Right lung (tissue), 10 donors: ENCODE measurements around the gene SLC13A5. TPM values are rescaled to one million over a fixed set of nuclear protein-coding genes. Genes with fewer than 3 reads are reported as not detected.
"Not testable (repeated sequence)": the region's sequence is repeated elsewhere in the genome, so short reads cannot be mapped to it uniquely, and the experiment has no call there.

Experiments used
- DNase-seq, 2 donors: peaks; one replicate each; pipeline ENCODE4 v3.0.0-alpha.2; 2013
- long read RNA-seq, 8 donors: transcript quantifications; one replicate each; lab custom pipeline, GENCODE V29; 2026
- polyA plus RNA-seq, 5 donors: library from polyadenylated mRNA; unstranded; fragments of 120-200 nt; gene quantifications; one replicate each; pipeline versions ENCODE4 v1.2.1 to v1.2.3, GENCODE V29; 2013; ENCODE audit warnings: inconsistent platforms in 1 of 5, low replicate concordance in 1 of 5; ENCODE audit not compliant: insufficient read length in 5 of 5, insufficient read depth in 1 of 5

SLC13A5 gene
- 1 to 10 TPM in 1 of 5 donors, under 1 TPM in 4; 0.20 to 1.1 (median 0.41) TPM for polyA plus RNA-seq
- long read RNA-seq, donor 1, partial matches to known transcripts: 0 of 1 reads
- long read RNA-seq, donor 1, other reads (novel, unspliced or antisense): 0 of 1 reads
- long read RNA-seq, donor 2: 0 reads
- long read RNA-seq, donor 3, full-length matches to known transcripts: 2 of 2 reads
- long read RNA-seq, donor 3, partial matches to known transcripts: 0 of 2 reads
- long read RNA-seq, donor 3, other reads (novel, unspliced or antisense): 0 of 2 reads
- long read RNA-seq, donor 4: 0 reads
- long read RNA-seq, donor 5: 0 reads
- long read RNA-seq, donor 6: 0 reads
- long read RNA-seq, donor 7, full-length matches to known transcripts: 1 of 1 reads
- long read RNA-seq, donor 7, partial matches to known transcripts: 0 of 1 reads
- long read RNA-seq, donor 7, other reads (novel, unspliced or antisense): 0 of 1 reads
- long read RNA-seq, donor 8: 0 reads

DNA sequence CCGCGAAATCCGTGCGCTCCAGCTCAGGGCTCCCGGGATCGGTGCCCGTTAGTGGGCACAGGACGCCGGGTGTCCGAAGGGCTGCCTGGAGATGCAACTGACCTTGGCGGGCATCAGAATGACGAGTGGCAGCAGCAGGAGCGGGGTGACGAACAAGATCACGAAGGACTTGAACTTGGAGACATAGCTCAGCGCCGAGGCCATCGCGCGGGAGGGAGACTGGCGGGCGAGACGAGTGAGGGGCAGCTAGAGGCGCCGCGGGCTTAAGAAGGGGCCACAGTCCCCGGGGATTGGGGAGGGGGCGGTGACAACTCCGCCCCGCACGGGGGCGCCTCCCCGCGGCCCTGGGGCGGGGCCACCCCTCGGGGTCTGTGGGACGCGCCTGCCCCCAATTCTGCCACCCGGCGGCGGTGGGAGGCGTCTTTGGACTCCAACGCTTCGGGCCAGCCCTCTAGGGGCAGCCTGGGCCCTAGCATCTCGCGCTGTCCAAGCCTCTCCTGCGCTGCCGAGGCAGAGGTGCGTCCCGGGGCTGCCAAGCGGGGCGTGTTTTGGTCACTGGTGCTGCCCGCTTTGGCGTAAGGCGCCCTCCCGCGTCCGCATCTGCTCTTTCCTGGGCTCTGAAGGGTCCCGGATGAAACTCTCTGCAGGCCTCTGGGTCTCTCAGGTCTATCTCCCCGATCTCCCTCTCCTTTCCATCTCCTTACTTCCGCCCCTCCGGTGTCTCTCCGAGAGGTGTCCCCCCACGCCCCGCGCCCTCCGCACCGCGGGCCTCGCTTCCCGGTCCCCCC is at the start of gene SLC13A5:
Gene SLC13A5 (minus strand): TSS at position 240 of the 788 bp plus-strand sequence. CDS start 36 bp downstream, at position 204.
- DNase-seq: no peak

DNA sequence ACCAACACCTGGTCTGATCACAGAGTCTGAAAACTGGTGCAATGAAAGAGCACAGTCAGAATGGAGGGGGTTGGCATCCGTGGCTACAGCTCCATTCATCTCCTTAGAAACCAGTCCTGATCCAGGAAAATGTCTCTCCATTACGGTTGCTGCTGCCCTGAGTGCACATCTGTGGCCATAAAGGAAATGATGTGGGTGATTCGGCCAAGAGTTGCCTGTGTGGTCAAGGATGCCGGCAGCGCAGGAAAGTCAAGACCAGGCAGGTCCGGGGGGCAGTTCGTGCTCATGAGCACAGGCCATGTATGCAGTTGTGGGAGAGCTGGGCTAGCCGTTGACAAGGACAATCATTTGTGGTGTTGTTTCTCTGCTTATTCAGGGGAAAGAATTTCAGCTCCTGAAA is 48.6 kb upstream of the SLC13A5 start:
- no peak for DNase-seq

DNA sequence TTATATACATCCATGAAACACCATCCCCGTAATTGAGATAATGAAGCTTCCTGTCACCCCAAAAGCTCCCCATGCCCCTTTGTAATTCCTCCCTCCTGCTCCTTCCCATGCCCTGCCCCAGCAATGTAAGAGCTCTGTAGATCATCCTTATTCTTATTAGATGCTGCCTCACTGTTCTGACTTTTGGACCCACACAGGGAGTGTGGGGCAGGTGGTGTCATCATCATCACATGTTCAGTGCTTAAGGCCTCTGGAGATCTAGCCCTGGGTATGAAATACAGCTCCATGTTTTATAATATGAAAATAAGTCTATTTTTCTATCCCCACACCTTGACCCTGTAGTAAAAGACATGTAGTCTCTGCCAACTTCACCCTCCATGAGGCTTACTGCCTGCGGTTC is 44.6 kb upstream of the SLC13A5 start:
- no peak for DNase-seq

DNA sequence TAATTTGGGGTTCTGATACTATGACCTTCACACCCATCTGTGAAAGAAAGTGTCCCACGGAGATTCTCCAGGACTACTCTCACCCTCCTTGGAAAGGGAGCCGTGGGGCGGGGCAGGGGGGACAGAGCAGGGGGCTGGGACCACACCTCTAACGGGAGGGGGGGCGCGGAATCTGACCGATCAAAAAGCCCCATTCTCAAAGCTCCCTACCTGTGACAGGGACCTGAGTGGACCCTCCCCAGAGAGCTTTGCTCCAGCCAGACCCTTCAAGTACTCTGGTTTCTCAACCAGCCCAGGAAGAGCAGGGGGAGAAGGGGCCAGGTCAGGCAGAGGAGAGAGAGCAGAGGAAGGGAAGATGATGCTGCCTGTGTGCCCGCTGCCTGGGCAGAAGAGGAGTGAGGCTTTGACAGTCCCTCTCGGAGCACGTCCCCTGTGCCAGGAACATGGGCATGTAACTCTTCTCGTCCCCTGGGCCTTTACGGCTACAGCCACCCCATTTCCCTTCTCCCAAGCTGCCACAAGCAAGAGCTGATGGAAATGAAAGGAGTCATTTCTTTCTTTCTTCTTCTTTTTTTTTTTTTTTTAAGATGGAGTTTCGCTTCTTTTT is 43.4 kb upstream of the SLC13A5 start:
- no peak for DNase-seq

DNA sequence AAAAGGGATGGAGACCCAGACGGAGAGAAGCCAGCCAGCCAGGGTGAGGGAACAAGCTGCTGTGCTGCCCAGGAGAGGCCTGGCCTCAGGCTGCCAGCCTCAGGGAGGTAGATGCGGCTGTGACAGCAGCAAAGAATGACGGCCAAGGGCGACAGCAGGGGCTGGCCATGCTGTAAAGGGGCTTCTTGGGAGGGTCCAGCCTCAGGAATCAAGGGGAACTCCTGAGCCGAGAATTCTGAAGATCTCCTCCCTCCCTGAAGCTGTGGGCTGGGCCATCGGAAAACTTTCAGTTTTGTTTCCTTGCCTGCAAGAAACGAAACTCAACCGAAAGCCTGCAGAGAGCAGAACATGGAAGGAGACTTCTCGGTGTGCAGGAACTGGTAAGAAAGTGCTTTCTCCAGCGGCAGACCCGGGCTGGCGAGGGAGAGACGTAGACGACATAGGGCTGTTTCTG is 42.6 kb upstream of the SLC13A5 start, which contains the start of gene XAF1:
Gene XAF1 (plus strand): TSS at position 316 of the 454 bp plus-strand sequence. CDS start 33 bp downstream, at position 349.
- peak in 1 of 2 donors; percentile 34 for DNase-seq

DNA sequence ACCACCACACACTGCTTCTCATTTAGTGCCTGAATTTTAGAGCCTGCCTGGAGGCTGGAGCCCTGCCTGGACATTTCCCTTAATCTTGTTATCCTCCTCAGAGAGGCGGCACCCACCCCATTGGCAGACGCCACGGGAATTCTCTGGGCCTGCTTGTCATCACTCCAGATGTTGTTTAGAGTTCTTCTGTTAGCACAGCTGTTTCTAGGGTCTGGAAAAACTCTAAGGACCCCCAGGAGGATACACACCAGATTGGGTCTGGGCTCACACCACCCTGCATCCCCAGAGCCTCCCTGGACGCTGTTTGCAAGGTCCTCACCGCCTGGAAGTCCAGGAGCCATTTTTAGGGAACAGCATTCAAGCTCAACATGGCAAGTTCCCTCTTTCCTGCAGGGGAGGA is 42.1 kb upstream of the SLC13A5 start:
- peak in 1 of 2 donors; percentile 34 for DNase-seq

DNA sequence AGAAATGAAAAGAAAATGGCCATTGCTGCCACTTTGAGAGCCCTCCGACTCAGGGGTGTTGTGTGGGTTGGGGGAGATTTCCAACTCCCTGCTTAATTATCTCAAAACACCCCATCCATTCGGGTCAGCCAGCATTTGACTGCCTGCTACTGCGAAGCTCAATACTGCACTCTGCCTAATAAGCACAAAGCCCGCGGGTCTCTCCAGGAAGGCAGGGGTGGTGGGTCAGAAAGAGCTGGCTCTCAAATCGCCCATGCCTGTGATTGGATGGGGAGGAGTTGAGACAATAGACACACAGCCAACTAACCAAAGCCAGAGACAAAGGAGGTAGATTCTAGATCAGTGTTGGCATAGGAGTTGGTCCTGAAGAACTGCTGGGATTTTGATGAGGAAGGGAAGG is 40.4 kb upstream of the SLC13A5 start:
- DNase-seq: peak in 1 of 2 donors; percentile 8

DNA sequence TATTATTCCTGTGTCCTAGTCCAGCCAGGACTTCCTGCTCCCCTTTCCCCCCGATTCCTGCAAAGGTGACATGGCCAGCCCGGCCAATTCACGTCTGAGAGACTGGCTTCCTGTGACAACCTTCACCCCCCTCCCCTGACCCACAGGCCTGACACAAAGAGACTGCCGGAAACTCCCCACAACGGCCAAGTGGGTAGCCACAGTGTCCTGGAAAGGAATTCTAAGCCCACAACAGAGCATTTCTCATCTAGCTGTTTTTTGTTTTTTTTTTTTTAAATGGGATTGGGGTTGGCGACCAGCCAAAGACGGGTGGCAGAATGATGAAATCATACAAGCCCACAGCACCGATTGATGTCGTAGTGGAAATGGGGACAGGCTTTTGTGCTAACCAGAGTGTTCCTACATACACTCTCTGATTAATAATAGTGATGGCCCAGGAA is 39.9 kb upstream of the SLC13A5 start:
- DNase-seq: peak; percentile 44 to 54

DNA sequence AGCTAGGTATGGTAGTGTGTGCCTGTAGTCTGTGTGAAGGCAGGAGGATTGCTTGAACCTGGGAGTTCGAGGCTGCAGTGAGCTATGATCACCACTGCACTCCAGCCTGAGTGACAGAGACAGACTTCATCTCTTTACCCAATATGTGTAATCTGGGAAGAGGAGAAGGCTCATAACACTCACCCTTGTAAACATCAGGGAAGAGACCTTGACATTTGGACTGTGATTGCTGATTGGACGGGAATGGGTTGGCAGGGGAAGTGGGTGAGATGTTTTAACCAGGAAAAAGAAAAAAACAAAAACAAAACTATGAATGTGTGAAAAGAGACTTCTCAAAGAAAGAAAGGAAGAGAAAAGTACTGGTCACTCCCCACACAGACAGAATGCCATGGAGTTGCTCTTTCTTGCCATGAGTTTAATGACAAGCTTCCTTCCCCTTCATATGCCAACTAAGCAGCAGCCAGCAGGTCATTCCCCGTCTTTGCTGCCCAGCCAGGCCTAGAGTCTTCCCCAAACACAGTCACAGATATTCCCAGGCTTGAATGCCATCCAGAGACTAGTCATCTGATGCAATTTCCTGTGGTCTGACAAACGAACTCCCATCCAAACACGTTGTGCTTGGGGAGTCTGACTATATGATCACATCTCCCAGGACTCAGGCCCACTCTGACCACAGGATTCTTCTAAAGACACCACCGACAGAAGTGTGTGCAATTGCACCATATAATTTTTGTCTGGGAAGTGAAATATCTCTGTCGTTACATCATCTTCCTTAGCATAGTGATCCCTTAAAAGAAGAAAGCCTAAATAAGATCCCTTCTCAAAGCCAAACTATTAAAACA is 39.1 kb upstream of the SLC13A5 start:
- DNase-seq: peak; percentile 41 to 53

DNA sequence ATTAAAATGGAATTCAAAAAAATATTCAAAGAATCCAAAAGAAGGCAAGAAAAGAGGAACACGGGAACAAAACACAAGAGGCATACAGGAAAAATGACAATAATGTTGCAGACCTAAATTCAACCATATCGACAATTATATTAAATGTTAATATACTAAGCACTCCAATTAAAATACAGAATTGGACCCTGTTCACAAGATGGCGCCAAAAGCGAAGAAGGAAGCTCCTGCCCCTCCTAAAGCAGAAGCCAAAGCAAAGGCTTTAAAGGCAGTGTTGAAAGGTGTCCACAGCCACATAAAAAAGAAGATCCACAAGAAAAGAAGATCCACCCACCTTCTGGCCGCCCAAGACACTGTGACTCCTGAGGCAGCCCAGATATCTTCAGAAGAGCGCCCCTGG is 36.4 kb upstream of the SLC13A5 start:
- DNase-seq: no peak

DNA sequence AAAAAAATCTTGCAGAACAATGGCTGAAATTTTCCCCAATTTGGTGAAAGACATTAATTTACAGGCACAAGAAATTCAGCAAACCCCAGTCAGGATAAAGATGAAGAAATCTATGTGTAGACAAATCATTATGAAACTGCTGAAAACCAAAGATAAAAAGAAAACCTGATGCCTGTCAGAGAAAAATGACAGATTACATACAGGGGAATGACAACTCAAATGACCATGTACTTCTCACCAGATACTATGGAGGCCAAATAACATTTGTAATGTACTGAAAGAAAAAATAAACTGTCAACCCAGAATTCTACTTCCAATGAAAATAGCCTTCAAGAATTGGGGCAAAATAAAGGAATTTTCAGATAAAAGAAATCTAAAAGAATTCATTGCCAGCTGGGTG is 35.4 kb upstream of the SLC13A5 start:
- no peak for DNase-seq

DNA sequence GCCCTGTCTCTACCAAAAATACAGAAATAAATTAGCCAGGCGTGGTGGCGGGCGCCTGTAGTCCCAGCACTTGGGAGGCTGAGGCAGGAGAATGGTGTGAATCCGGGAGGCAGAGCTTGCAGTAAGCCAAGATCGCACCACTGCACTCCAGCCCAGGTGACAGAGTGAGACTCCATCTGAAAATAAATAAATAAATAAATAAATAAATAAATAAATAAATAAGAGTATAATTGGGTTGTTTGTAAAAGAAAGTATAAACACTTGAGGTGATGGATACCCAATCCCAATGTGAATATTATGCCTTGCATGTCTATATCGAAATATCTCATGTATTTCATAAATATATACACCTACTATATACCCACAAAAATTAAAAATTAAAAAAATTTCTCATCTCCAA is 33.5 kb upstream of the SLC13A5 start:
- DNase-seq: not testable (repeated sequence)

DNA sequence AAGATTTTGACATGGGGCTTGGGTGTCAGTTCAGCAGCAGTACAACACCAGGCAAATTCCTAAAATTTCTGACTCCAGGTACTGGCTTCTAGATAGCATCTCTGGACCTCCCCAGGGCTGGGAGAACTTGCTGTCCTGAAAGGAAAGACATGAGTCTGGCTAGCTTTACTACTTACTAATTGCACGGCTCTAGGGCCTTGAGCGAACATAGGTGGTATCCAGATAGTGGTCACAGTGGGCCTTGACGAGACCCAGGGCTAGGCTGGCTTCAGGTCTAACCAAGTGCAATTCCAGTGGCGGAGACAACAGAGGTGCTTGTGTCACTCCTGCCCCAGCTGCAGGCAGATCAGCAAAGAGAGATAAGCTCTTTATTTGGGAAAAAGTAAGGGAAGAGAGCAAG is 16.4 kb upstream of the SLC13A5 start:
- no peak for DNase-seq

DNA sequence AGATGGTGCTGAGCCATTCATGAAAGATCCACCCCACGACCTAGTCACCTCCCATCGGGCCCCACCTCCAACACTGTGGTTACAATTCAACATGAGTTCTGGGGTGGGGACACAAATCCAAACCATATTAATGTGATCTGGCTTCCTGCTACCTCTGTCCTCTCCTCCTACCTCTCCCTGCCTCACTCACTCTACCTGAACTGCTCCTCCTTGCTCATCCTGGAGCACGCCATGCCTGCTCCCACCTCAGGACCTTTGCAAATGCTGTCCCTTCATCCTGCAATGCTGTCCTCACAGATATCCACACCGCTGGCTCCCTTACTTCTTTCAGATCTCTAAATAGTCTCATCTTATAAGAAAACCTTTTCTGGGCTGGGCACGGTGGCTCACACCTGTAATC is 10.8 kb upstream of the SLC13A5 start:
- no peak for DNase-seq

DNA sequence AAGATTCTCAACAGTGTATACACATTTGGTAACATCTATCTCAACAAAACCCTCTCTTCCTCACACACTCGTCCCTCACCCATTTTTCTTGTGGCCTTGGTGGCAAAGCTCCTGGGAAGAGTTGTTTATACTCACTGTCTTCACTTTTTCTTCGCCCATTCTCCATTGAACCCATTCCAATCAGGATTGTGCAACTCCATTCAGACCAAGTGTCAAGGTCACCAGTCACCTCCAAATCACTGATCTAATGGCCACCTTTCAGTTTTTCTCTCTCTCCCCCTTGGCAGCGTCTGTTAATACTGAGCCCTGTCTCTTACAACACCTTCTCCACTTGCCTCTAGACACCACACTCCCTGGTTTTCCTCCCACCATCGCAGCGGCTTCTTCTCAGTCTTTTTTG is 8.6 kb upstream of the SLC13A5 start:
- DNase-seq: no peak

DNA sequence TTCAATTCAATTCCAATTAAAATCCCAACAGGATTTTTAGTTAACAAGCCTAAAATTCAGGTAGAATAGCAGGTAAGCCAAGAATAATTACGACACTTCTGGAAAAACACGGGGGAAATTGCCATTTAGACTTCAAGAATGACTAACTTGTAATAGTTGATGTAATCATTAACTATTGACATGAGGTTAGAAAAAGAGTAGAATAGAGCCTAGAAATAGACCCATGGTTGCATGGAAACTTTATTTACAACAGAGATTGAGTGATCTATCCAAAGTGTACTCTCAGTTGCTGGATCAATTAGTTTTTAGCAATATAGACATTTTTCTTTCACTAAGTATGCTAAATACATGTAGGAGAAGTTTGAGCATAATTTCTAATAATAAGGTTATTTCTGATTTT is 3.6 kb upstream of the SLC13A5 start:
- DNase-seq: no peak

DNA sequence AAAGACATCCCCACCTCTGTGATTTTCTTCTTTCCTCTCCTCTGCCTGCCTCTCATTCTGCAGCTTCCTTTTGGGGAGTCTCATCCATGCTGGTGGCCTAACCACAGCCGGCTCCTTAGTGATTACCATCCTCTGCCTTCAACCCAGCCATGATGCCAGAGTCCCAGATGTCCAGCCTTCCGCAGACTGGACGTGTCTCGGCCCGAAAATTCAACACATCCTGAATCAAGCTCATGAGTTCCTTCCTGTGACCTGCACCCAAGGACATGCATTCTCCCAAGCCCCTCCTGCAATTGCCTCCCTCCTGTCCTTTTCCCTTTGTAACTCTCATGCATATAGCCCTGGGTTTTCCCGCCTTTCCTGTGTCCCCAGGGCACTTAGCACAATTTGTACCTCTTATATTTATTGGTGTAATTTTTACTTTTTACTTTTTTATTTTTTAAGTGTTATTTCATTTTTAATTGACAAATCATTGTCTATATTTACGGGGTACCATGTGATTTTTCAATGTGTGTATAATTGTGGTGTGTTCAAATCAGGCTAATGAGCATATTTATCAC is 1.2 kb upstream of the SLC13A5 start:
- no peak for DNase-seq

DNA sequence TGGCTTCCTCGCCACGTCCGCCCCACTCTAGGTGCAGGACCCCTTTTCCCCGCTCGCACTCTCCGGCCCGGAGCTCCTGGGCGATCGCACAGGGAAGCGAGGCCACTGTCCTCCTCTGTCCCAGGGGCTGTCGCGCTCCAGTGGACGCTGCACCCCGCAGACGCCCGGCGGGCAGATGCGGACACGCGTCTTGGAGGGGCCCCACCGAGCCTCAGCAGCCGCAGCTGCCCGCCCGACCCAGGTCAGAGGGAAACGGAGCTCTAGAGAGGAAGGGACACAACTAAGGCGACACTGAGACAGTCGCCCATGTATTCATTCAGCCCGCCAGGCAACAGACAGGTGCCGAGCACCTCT is 726 bp upstream of the SLC13A5 start:
- DNase-seq: no peak

DNA sequence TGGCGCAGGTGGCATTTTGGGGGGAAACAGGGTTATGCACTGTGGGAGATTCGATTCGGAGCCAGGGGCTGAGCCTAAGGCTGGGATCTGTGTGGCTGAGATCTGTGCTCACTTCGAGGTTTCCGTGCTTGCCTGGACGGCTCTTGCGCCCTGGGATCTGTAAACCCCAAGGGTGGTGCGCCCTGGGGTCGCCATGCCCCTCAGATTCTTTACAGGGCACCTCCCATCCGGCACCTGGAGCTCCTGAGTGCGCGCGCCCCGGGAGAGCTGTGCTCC is 377 bp downstream of the SLC13A5 start:
- no peak for DNase-seq

DNA sequence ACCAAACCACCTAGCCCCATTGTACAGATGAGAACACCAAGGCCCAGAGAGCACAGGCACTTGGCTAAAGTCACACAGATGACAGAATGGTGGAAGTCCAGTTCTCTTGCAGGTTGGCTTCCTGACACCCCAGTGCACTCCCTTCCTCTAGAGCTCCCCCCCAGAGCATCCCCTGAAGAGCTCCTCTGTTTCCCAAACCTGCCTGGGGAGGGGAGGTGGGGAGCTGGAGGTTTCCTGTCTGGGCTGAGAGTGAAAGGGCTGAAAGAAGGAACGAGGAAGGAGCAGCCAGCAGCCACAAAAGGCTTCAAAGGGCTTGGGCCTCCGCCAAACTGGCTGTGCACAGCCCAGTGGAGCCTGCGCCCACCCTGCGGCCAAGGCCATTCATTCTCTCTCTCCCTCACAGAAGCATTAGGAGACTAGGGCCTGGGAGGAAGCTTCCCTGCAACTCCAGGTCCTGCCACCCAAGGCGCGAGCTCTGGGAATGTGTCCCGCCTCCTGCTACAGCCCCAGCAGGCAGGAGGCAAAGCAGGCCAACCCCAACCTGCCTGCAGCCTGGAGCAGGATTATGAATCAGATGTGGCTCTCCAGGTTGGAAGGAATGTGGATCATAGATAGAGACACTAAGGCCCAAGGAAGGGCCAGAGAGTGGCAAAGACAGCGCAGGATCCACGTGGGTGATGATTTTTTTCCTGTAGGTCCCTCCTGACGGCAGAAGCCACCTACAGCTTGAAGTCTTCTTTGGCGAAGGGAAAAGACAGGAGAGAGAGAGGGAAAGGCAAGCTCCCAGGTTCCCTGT is 913 bp downstream of the SLC13A5 start:
- peak; percentile 24 to 27 for DNase-seq
